Right lobe of liver (tissue), 4 donors: ENCODE measurements around the gene KIF2C.

Source experiments
- CTCF ChIP-seq, 4 donors: fragments of 200-600 bp in 3 of 4; fragments of 450-650 bp in 1 of 4; IDR thresholded peaks; one replicate each; pipeline versions ENCODE4 v1.5.1 to v1.8.0; 2016 to 2022; ENCODE audit warnings: antibody characterized with exemption in 4 of 4, mild to moderate bottlenecking in 2 of 4
- POLR2A ChIP-seq: fragments of 450-650 bp; IDR thresholded peaks from one replicate; pipeline ENCODE4 v1.6.1; 2017; ENCODE audit warnings: antibody characterized with exemption, mild to moderate bottlenecking
- donor health status: DM: no; HTN: no; CAD: no.
- donor health status: DM: no; HTN: no; CAD: no.
- donor health status: DM: no; HTN: yes; CAD: no.

GRCh38 chr1:44785029-44785380, 45.4 kb downstream of the KIF2C start:
- TF ChIP-seq CTCF (IDR thresholded peaks at IDR 0.05) (no peak), POLR2A (no peak)
